Neural cell (in vitro differentiated cells): ENCODE data around the gene PIK3CA.

Experiments used
- EP300 ChIP-seq: fragments of 450-650 bp; conservative IDR thresholded peaks from 2 replicates; pipeline ENCODE4 v1.6.1; 2014; ENCODE audit warnings: antibody characterized with exemption, mild to moderate bottlenecking, moderate library complexity; ENCODE audit not compliant: poor library complexity, severe bottlenecking
- POLR2AphosphoS5 ChIP-seq: IDR thresholded peaks from 2 replicates; pipeline ENCODE4 v1.6.1; 2012
- TF ChIP-seq, protein P1 (sequence below): fragments of 450-650 bp; IDR thresholded peaks from 2 replicates; pipeline ENCODE4 v1.5.1; 2014; ENCODE audit warnings: antibody characterized with exemption, mild to moderate bottlenecking, moderate library complexity; ENCODE audit not compliant: poor library complexity, severe bottlenecking

DNA sequence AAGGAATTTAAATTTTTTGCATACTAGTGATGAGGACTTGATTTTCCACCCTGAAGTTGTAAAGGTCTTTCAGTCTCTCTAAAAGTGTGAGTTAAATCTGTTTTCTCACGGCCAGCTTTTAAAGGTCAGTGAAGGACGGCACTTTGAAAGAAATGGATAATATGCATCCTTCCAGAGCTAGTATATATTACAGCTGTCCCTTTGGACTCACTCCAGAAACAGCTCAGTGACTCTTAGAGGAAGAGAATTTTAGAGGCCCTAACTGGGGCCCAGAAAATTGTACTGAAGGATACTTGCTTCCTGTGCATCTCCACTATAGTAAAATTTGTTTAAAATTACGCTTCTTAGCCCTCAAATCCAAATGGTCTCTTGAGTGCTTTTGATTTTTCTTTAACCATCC lies 41.6 kb downstream of the PIK3CA start:
- no peak for TF ChIP-seq EP300
- no peak for TF ChIP-seq POLR2AphosphoS5
- TF ChIP-seq, protein P1, sequence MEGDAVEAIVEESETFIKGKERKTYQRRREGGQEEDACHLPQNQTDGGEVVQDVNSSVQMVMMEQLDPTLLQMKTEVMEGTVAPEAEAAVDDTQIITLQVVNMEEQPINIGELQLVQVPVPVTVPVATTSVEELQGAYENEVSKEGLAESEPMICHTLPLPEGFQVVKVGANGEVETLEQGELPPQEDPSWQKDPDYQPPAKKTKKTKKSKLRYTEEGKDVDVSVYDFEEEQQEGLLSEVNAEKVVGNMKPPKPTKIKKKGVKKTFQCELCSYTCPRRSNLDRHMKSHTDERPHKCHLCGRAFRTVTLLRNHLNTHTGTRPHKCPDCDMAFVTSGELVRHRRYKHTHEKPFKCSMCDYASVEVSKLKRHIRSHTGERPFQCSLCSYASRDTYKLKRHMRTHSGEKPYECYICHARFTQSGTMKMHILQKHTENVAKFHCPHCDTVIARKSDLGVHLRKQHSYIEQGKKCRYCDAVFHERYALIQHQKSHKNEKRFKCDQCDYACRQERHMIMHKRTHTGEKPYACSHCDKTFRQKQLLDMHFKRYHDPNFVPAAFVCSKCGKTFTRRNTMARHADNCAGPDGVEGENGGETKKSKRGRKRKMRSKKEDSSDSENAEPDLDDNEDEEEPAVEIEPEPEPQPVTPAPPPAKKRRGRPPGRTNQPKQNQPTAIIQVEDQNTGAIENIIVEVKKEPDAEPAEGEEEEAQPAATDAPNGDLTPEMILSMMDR: no peak
